H1 (cell line): ENCODE results near the gene AURKB. TPM values are rescaled to one million over a fixed set of nuclear protein-coding genes. Genes with fewer than 3 reads are reported as not detected.

ENCODE experiments used
- CBX8 ChIP-seq: fragments of 300-800, 300-1000 bp; sonication (generic); IDR thresholded peaks from 2 replicates; pipeline ENCODE4 v1.7.1; 2016; ENCODE audit warnings: low read depth, low read length, borderline replicate concordance
- EZH2 ChIP-seq: fragments of 200-600 bp; sonication (generic); IDR thresholded peaks from 2 replicates; pipeline ENCODE4 v1.7.1; 2012; ENCODE audit warnings: low read depth, mild to moderate bottlenecking, moderate library complexity, low read length, inconsistent platforms; ENCODE audit not compliant: severe bottlenecking
- KDM5A ChIP-seq: fragments of 200-600 bp; IDR thresholded peaks from 2 replicates; pipeline ENCODE4 v1.7.1; 2012; ENCODE audit warnings: mild to moderate bottlenecking, low read length, inconsistent platforms, mixed read lengths
- NRF1 ChIP-seq: IDR thresholded peaks from 2 replicates; pipeline ENCODE4 v1.6.1; 2011; ENCODE audit warnings: mild to moderate bottlenecking, low read depth, low read length, improper control_type of control experiment
- PHF8 ChIP-seq: fragments of 200-600 bp; sonication (generic); conservative IDR thresholded peaks from 2 replicates; pipeline ENCODE4 v1.7.1; 2012; ENCODE audit warnings: low read depth, mild to moderate bottlenecking, inconsistent platforms, low read length, moderate library complexity
- POLR2A ChIP-seq, 2 experiments: IDR thresholded peaks; 1 replicate in 1 of 2; 2 replicates in 1 of 2; pipeline ENCODE4 v1.6.1; 2011; ENCODE audit warnings: low read depth in 2 of 2, low read length in 2 of 2, mild to moderate bottlenecking in 2 of 2; ENCODE audit errors: control extremely low read depth in 1 of 2
- POLR2AphosphoS5 ChIP-seq: IDR thresholded peaks from 2 replicates; pipeline ENCODE4 v1.6.1; 2011; ENCODE audit warnings: low read depth, low read length
- RXRA ChIP-seq: IDR thresholded peaks from 2 replicates; pipeline ENCODE4 v1.6.1; 2011; ENCODE audit warnings: low read depth, mild to moderate bottlenecking, low read length, moderate library complexity; ENCODE audit not compliant: insufficient read depth
- SIN3A ChIP-seq, 2 experiments: IDR thresholded peaks in 1 of 2; conservative IDR thresholded peaks in 1 of 2; 2 replicates each; pipeline ENCODE4 v1.6.1; 2011 to 2012; ENCODE audit warnings: low read length in 2 of 2, improper control_type of control experiment in 1 of 2, low read depth in 1 of 2, mild to moderate bottlenecking in 1 of 2
- SIRT6 ChIP-seq: IDR thresholded peaks from one replicate; pipeline ENCODE4 v1.7.1; 2012; ENCODE audit warnings: low read length, inconsistent platforms
- SP1 ChIP-seq: IDR thresholded peaks from 2 replicates; pipeline ENCODE4 v1.6.1; 2011; ENCODE audit warnings: low read depth, low read length
- SRF ChIP-seq: IDR thresholded peaks from 2 replicates; pipeline ENCODE4 v1.6.1; 2011; ENCODE audit warnings: mild to moderate bottlenecking, low read depth, low read length, moderate library complexity
- TBP ChIP-seq: IDR thresholded peaks from 2 replicates; pipeline ENCODE4 v1.6.1; 2011; ENCODE audit warnings: low read depth, low read length, improper control_type of control experiment
- TCF12 ChIP-seq: IDR thresholded peaks from 2 replicates; pipeline ENCODE4 v1.6.1; 2011; ENCODE audit warnings: low read depth, mild to moderate bottlenecking, low read length
- polyA plus RNA-seq, 7 experiments: library from polyadenylated mRNA; depleted of rRNA in 3 of 7; stranded (reverse) in 5 of 7; unstranded in 2 of 7; fragments of >200 nt in 5 of 7; fragments of 200-250 nt in 2 of 7; gene quantifications; 1 replicate in 5 of 7; 2 replicates in 1 of 7; 4 replicates in 1 of 7; pipeline versions ENCODE4 v1.2.1 to v1.2.3, GENCODE V29; 2011 to 2013; ENCODE audit warnings: missing spikeins in 2 of 7, mixed read lengths in 2 of 7
- total RNA-seq: library from RNA; stranded (reverse); fragmentation: NEBNext Ultra II Directional; extraction: Animal tissue kit (Norgen Biotek cat#: 25700); gene quantifications from 2 replicates; pipeline ENCODE4 v1.2.1, GENCODE V29; 2021
- TF ChIP-seq, protein P1 (sequence below): IDR thresholded peaks from 2 replicates; pipeline ENCODE4 v1.6.1; 2011; ENCODE audit warnings: low read length, improper control_type of control experiment

The AURKB gene
- total and polyA plus RNA-seq, 2 of the 8 experiments (the other 6 are each of a cell fraction or from before 2014, with no cell fraction given), result 102 to 160 TPM

DNA sequence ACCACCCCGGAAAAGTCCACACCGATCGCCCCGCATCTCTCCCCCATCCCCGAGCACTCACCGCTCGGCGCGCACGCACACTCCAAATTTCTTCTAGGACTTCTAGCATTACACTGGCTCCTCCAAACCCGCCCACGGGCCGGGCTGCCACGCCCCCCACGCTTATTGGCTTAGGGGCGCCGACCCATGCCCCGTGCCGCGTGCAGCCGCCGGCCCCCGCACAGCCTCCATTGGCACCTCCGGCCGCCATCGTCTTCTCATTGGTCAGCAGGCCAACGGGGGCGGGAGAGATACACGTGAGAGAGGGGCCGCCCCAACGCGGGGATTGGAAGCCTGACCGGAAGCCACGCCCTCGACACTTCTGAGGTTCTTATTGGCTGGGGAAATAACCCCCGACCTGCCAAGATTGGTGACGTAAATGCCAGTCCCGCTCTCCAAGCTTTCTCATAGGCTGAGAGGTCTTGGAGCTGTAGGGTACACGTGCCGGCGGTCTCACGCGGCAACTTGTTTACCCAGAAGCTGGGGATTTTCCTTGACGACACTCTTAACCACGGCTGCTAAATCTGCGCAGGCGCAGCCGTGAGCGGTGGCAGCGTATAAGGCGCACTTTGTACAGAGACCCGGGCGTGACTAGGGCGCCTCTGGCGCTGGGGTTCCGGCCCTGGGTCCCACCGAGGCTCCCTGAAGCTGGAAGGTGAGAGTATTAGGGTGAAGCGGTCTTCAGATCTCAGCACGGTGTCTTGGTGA, 54.0 kb downstream of the AURKB start (continued):
- TF ChIP-seq CBX8 (no peak), PHF8 (peak; percentile 40; the same call in 1 of the 2 replicates), SIRT6 (no peak), SRF (no peak), NRF1 (peak; percentile 88), KDM5A (no peak), POLR2A (IDR thresholded peaks at IDR 0.05; ENCODE audit: control extremely low read depth in 1 of 2, low read depth in 2 of 2, low read length in 2 of 2) (peak; percentile 54 to 69), SIN3A (conservative IDR thresholded peaks at IDR 0.05 in 1 of 2, IDR thresholded peaks at IDR 0.05 in 1 of 2; ENCODE audit: low read depth in 1 of 2, low read length in 2 of 2) (peak; percentile 34 to 55; a peak in 2 of 4 replicates), RXRA (no peak), SP1 (peak; percentile 98), TCF12 (no peak), POLR2AphosphoS5 (peak; percentile 82), TBP (peak; percentile 82; the same call in 1 of the 2 replicates), EZH2 (no peak)
- TF ChIP-seq, protein P1, sequence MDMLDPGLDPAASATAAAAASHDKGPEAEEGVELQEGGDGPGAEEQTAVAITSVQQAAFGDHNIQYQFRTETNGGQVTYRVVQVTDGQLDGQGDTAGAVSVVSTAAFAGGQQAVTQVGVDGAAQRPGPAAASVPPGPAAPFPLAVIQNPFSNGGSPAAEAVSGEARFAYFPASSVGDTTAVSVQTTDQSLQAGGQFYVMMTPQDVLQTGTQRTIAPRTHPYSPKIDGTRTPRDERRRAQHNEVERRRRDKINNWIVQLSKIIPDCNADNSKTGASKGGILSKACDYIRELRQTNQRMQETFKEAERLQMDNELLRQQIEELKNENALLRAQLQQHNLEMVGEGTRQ, result peak; percentile 10; the same call in 1 of the 2 replicates
